Measurements from ENCODE around the gene HES3.

- TF ChIP-seq, protein P1, sequence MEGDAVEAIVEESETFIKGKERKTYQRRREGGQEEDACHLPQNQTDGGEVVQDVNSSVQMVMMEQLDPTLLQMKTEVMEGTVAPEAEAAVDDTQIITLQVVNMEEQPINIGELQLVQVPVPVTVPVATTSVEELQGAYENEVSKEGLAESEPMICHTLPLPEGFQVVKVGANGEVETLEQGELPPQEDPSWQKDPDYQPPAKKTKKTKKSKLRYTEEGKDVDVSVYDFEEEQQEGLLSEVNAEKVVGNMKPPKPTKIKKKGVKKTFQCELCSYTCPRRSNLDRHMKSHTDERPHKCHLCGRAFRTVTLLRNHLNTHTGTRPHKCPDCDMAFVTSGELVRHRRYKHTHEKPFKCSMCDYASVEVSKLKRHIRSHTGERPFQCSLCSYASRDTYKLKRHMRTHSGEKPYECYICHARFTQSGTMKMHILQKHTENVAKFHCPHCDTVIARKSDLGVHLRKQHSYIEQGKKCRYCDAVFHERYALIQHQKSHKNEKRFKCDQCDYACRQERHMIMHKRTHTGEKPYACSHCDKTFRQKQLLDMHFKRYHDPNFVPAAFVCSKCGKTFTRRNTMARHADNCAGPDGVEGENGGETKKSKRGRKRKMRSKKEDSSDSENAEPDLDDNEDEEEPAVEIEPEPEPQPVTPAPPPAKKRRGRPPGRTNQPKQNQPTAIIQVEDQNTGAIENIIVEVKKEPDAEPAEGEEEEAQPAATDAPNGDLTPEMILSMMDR (IDR thresholded peaks at IDR 0.05; ENCODE audit: low read length), result no peak
- TF ChIP-seq EZH2 (IDR thresholded peaks at IDR 0.05; ENCODE audit: borderline replicate concordance, low read length), result no peak
These were observed 30.1 kb downstream of the HES3 start for GRCh38 chr1:6274102-6274501.
